SK-N-SH treated with all-trans-retinoic acid at 6 μM for 48 hours (cell line): Measurements from ENCODE around the gene DNASE1.
A peak's percentile ranks its signal among the peaks of the same experiment; 100 is the strongest.

Experiments
- ATAC-seq: fragments of 200-7000 bp; cut with Tn5 transposase; 3 replicates; pipeline ENCODE4 v1.9.1; 2020; ENCODE audit warnings: mild to moderate bottlenecking, moderate library complexity
- ARNTL ChIP-seq: fragments of 450-650 bp; formaldehyde crosslinking; IDR thresholded peaks from 2 replicates; pipeline ENCODE4 v1.5.0; 2020; ENCODE audit warnings: low read depth, mild to moderate bottlenecking, moderate library complexity, borderline replicate concordance
- BACH2 ChIP-seq: fragments of 250-450 bp; sonication (Bioruptor Pico); IDR thresholded peaks from 2 replicates; pipeline ENCODE4 v1.9.0; 2021; ENCODE audit warnings: mild to moderate bottlenecking, borderline replicate concordance
- CREB5 ChIP-seq: fragments of 250-450 bp; sonication (Bioruptor Pico); IDR thresholded peaks from 2 replicates; pipeline ENCODE4 v1.5.1; 2020; ENCODE audit warnings: low read depth, mild to moderate bottlenecking, moderate library complexity
- CSDC2 ChIP-seq: fragments of 250-450 bp; sonication (Bioruptor Pico); IDR thresholded peaks from 2 replicates; pipeline ENCODE4 v1.5.0; 2020; ENCODE audit warnings: mild to moderate bottlenecking, moderate library complexity
- CSRNP3 ChIP-seq: fragments of 250-450 bp; sonication (Bioruptor Pico); IDR thresholded peaks from 2 replicates; pipeline ENCODE4 v1.5.1; 2021; ENCODE audit warnings: mild to moderate bottlenecking, moderate library complexity
- ESRRG ChIP-seq: fragments of 250-450 bp; sonication (Bioruptor Pico); IDR thresholded peaks from 2 replicates; pipeline ENCODE4 v1.6.1; 2021; ENCODE audit warnings: mild to moderate bottlenecking
- GLIS3 ChIP-seq: fragments of 250-450 bp; sonication (Bioruptor Pico); IDR thresholded peaks from 2 replicates; pipeline ENCODE4 v1.5.0; 2020; ENCODE audit warnings: mild to moderate bottlenecking, moderate library complexity
- ISL1 ChIP-seq: fragments of 250-450 bp; sonication (Bioruptor Pico); IDR thresholded peaks from 2 replicates; pipeline ENCODE4 v2.1.2; 2022; ENCODE audit warnings: mild to moderate bottlenecking, moderate library complexity
- OSR1 ChIP-seq: fragments of 250-450 bp; sonication (Bioruptor Pico); IDR thresholded peaks from 2 replicates; pipeline ENCODE4 v1.8.0; 2022; ENCODE audit warnings: moderate library complexity, mild to moderate bottlenecking, inconsistent platforms
- POU6F1 ChIP-seq: fragments of 250-450 bp; sonication (Bioruptor Pico); IDR thresholded peaks from 2 replicates; pipeline ENCODE4 v1.8.0; 2021; ENCODE audit warnings: low read depth, mild to moderate bottlenecking, moderate library complexity, borderline replicate concordance
- PPARA ChIP-seq: fragments of 250-450 bp; sonication (Bioruptor Pico); IDR thresholded peaks from 2 replicates; pipeline ENCODE4 v1.5.0; 2020; ENCODE audit warnings: mild to moderate bottlenecking, borderline replicate concordance
- RARB ChIP-seq: fragments of 250-450 bp; sonication (Bioruptor Pico); IDR thresholded peaks from 2 replicates; pipeline ENCODE4 v1.8.0; 2021; ENCODE audit warnings: mild to moderate bottlenecking, moderate library complexity
- SNAI2 ChIP-seq: fragments of 250-450 bp; sonication (Bioruptor Pico); IDR thresholded peaks from 2 replicates; pipeline ENCODE4 v1.5.0; 2020; ENCODE audit warnings: mild to moderate bottlenecking, moderate library complexity
- TCF4 ChIP-seq: fragments of 250-450 bp; sonication (Bioruptor Pico); IDR thresholded peaks from 2 replicates; pipeline ENCODE4 v1.8.0; 2021; ENCODE audit warnings: mild to moderate bottlenecking, moderate library complexity, borderline replicate concordance
- TOX ChIP-seq: fragments of 250-450 bp; sonication (Bioruptor Pico); IDR thresholded peaks from 2 replicates; pipeline ENCODE4 v1.8.0; 2021; ENCODE audit warnings: mild to moderate bottlenecking, moderate library complexity, borderline replicate concordance
- TSHZ2 ChIP-seq: fragments of 250-450 bp; sonication (Bioruptor Pico); IDR thresholded peaks from 2 replicates; pipeline ENCODE4 v1.5.0; 2020; ENCODE audit warnings: mild to moderate bottlenecking, moderate library complexity
- ZC3H10 ChIP-seq: fragments of 250-450 bp; sonication (Bioruptor Pico); IDR thresholded peaks from 2 replicates; pipeline ENCODE4 v1.5.1; 2021; ENCODE audit warnings: mild to moderate bottlenecking, moderate library complexity
- ZFP3 ChIP-seq: fragments of 250-450 bp; sonication (Bioruptor Pico); IDR thresholded peaks from 2 replicates; pipeline ENCODE4 v1.5.0; 2020; ENCODE audit warnings: mild to moderate bottlenecking, moderate library complexity
- ZFP30 ChIP-seq: fragments of 450-650 bp; formaldehyde crosslinking; IDR thresholded peaks from 2 replicates; pipeline ENCODE4 v1.5.0; 2022; ENCODE audit warnings: mild to moderate bottlenecking, moderate library complexity
- ZNF565 ChIP-seq: fragments of 450-650 bp; formaldehyde crosslinking; conservative IDR thresholded peaks from 2 replicates; pipeline ENCODE4 v1.5.0; 2020; ENCODE audit warnings: low read depth, mild to moderate bottlenecking, moderate library complexity
- ZNF70 ChIP-seq: fragments of 450-650 bp; formaldehyde crosslinking; IDR thresholded peaks from 2 replicates; pipeline ENCODE4 v1.5.0; 2020; ENCODE audit warnings: mild to moderate bottlenecking, moderate library complexity

DNASE1 gene

GRCh38 chr16:3674513-3675295, 20.2 kb downstream of the DNASE1 start:
- peak; percentile 15; the same call in 2 of the 3 replicates for ATAC-seq
- TF ChIP-seq ISL1 (CRISPR knock-in tag) (no peak), PPARA (no peak), ESRRG (CRISPR knock-in tag) (no peak), TSHZ2 (CRISPR knock-in tag) (no peak), POU6F1 (no peak), ARNTL (no peak), TOX (CRISPR knock-in tag) (no peak), BACH2 (no peak), SNAI2 (CRISPR knock-in tag) (no peak), ZFP30 (CRISPR knock-in tag) (no peak)

GRCh38 chr16:3675601-3676130, 21.2 kb downstream of the DNASE1 start:
- TF ChIP-seq ZFP3, result no peak
- no peak for TF ChIP-seq ZNF565 (CRISPR knock-in tag)
- TF ChIP-seq PPARA, result no peak
- TF ChIP-seq SNAI2 (CRISPR knock-in tag), result no peak
- TF ChIP-seq ARNTL, result no peak
- TF ChIP-seq TOX (CRISPR knock-in tag), result no peak
- TF ChIP-seq CREB5, result no peak
- no peak for TF ChIP-seq OSR1 (CRISPR knock-in tag)
- TF ChIP-seq CSRNP3 (CRISPR knock-in tag), result no peak
- no peak for TF ChIP-seq BACH2
- no peak for TF ChIP-seq CSDC2 (CRISPR knock-in tag)
- TF ChIP-seq ZFP30 (CRISPR knock-in tag), result no peak
- no peak for TF ChIP-seq ZNF70 (CRISPR knock-in tag)
- TF ChIP-seq ZC3H10 (CRISPR knock-in tag), result no peak

GRCh38 chr16:3677994-3678393, 23.5 kb downstream of the DNASE1 start:
- no peak for TF ChIP-seq ESRRG (CRISPR knock-in tag)
- TF ChIP-seq ISL1 (CRISPR knock-in tag), result no peak
- TF ChIP-seq CSDC2 (CRISPR knock-in tag), result no peak
- TF ChIP-seq ZFP3, result no peak
- TF ChIP-seq GLIS3 (CRISPR knock-in tag), result no peak
- TF ChIP-seq TCF4 (CRISPR knock-in tag), result no peak
- TF ChIP-seq TSHZ2 (CRISPR knock-in tag), result no peak
- no peak for TF ChIP-seq RARB (CRISPR knock-in tag)
- TF ChIP-seq OSR1 (CRISPR knock-in tag), result no peak
- no peak for TF ChIP-seq ZC3H10 (CRISPR knock-in tag)
- ATAC-seq, result no peak

More at GRCh38 chr16:3675601-3676130, 21.2 kb downstream of the DNASE1 start:
- no peak for ATAC-seq
